Naive thymus-derived CD4-positive, alpha-beta T cell (primary cell): ENCODE measurements around the gene APOD. TPM values are rescaled to one million over a fixed set of nuclear protein-coding genes. Genes with fewer than 3 reads are reported as not detected.

ENCODE experiments used
- ATAC-seq: fragments of 150-1000 bp; cut with Tn5 transposase; 2 replicates; pipeline ENCODE4 v1.10.0; 2021; ENCODE audit warnings: mild to moderate bottlenecking, moderate library complexity
- CTCF ChIA-PET: fragments of 350-600 bp; sonication (Branson Sonifier 250); formaldehyde crosslinking; loops from one replicate; lab custom pipeline; 2021; ENCODE audit warnings: antibody characterized with exemption; lab: Charles Lee
- POLR2A ChIA-PET: fragments of 350-600 bp; sonication (Branson Sonifier 250); formaldehyde crosslinking; loops from one replicate; lab custom pipeline; 2021; ENCODE audit warnings: antibody characterized with exemption, inconsistent platforms; lab: Charles Lee
- DNase-seq, 9 donors: peaks; one replicate each; pipeline versions ENCODE4 v3.0.0 to v3.0.0-alpha.2; 2020 to 2022; ENCODE audit warnings: mixed read lengths in 1 of 9
- H3K27ac ChIP-seq: one replicate; pipeline ENCODE4 v1.7.0; 2013; ENCODE audit warnings: mild to moderate bottlenecking, low read depth, low read length, moderate library complexity
- H3K27me3 ChIP-seq, 2 donors: one replicate each; pipeline ENCODE4 v1.7.0; 2013; ENCODE audit warnings: low read length in 2 of 2, mild to moderate bottlenecking in 2 of 2, moderate library complexity in 2 of 2; ENCODE audit not compliant: control insufficient read depth in 2 of 2, insufficient read depth in 2 of 2
- H3K36me3 ChIP-seq, 3 experiments: 1 replicate in 2 of 3; 2 replicates in 1 of 3; pipeline ENCODE4 v1.7.0; 2013; ENCODE audit warnings: low read length in 3 of 3, mild to moderate bottlenecking in 3 of 3, moderate library complexity in 1 of 3; ENCODE audit not compliant: insufficient read depth in 3 of 3, control insufficient read depth in 2 of 3
- H3K4me1 ChIP-seq, 2 donors: one replicate each; pipeline ENCODE4 v1.7.0; 2013; ENCODE audit warnings: low read length in 2 of 2, mild to moderate bottlenecking in 2 of 2, moderate library complexity in 1 of 2; ENCODE audit not compliant: control insufficient read depth in 2 of 2, insufficient read depth in 2 of 2
- H3K4me3 ChIP-seq: 2 replicates; pipeline ENCODE4 v1.7.0; 2013; ENCODE audit warnings: mild to moderate bottlenecking, low read length
- H3K9me3 ChIP-seq, 3 experiments: 1 replicate in 2 of 3; 2 replicates in 1 of 3; pipeline ENCODE4 v1.7.0; 2013; ENCODE audit warnings: low read length in 3 of 3; ENCODE audit not compliant: control insufficient read depth in 2 of 3
- H3K27ac Mint-ChIP-seq, 9 donors: one replicate each; pipeline ENCODE4 v1.8.0; 2020 to 2022; ENCODE audit warnings: mixed read lengths in 9 of 9, mild to moderate bottlenecking in 8 of 9, moderate library complexity in 5 of 9, inconsistent platforms in 2 of 9
- H3K27me3 Mint-ChIP-seq, 5 donors: one replicate each; pipeline ENCODE4 v1.8.0; 2021 to 2022; ENCODE audit warnings: mixed read lengths in 5 of 5, mild to moderate bottlenecking in 1 of 5
- H3K36me3 Mint-ChIP-seq, 5 donors: one replicate each; pipeline ENCODE4 v1.8.0; 2020 to 2022; ENCODE audit warnings: mixed read lengths in 5 of 5, mild to moderate bottlenecking in 3 of 5, inconsistent platforms in 1 of 5
- H3K4me1 Mint-ChIP-seq, 7 donors: one replicate each; pipeline ENCODE4 v1.8.0; 2020 to 2022; ENCODE audit warnings: mixed read lengths in 7 of 7, mild to moderate bottlenecking in 3 of 7, inconsistent platforms in 1 of 7
- H3K4me3 Mint-ChIP-seq, 10 donors: one replicate each; pipeline ENCODE4 v1.8.0; 2020 to 2022; ENCODE audit warnings: mild to moderate bottlenecking in 10 of 10, mixed read lengths in 10 of 10, moderate library complexity in 6 of 10, inconsistent platforms in 2 of 10
- H3K9me3 Mint-ChIP-seq, 11 donors: one replicate each; pipeline ENCODE4 v1.8.0; 2020 to 2022; ENCODE audit warnings: mixed read lengths in 11 of 11, mild to moderate bottlenecking in 4 of 11, inconsistent platforms in 1 of 11, moderate library complexity in 1 of 11
- intact Hi-C, 2 donors: fragments of 100-400 bp; cut with micrococcal nuclease; formaldehyde crosslinking; loops; one replicate each; pipeline ENCODE4 v1.15.1; 2023
- polyA plus RNA-seq, 2 donors: library from polyadenylated mRNA; unstranded; fragments of 300-500 nt; fragmentation: Illumina TruSeq; gene quantifications; one replicate each; pipeline ENCODE4 v1.2.3, GENCODE V29; 2021
- total RNA-seq, 6 experiments: library from RNA in 5 of 6; stranded (reverse) in 5 of 6; gene quantifications; 1 replicate in 5 of 6; 2 replicates in 1 of 6; pipeline ENCODE4 v1.2.3 and lab custom pipeline; 2021 to 2026

Gene APOD
- total and polyA plus RNA-seq, 7 experiments from 2014 or later = 0.56 TPM; not detected in 6

DNA sequence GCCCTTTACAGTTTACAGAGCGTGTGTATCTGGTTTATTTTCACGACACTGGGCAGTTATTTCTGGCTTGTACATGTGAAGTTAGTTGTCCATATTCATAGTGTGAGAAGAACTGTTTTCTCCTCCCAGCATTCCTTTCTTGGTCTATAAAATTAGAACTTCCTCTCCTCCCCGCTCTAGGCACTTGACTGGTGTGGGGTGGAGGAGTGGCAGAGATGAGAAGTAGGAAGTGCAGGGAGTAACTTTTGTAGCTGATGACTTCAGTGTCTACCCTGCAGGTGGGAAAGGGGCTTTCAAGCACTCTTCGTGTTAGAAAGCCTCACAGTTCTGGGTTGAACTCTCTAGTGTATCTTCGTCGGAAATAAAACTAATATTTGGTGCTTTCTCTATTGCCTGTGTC is 13.4 kb downstream of the APOD start:
- Histone ChIP-seq H3K4me3 (no peak overlapping the region), H3K4me1 (no peaks in the 10 kb centered on the region), H3K27me3 (no peaks in the 10 kb centered on the region), H3K27ac (no peak overlapping the region), H3K36me3 (no peaks in the 10 kb centered on the region), H3K9me3 (no peaks in the 10 kb centered on the region)
- peak; percentile 38 for ATAC-seq
- ChIA-PET CTCF (no interaction called here), POLR2A (interaction anchor here (0.5 to 0.9 kb wide), 4 partner anchors 20 to 40 kb away, joined by 3 to 5 read pairs (median 3); no protein-coding TSS in a partner anchor)
- Mint-ChIP-seq H3K27ac (no peak overlapping the region), H3K4me3 (no peak overlapping the region), H3K36me3 (no peaks in the 10 kb centered on the region), H3K4me1 (peaks cover 9 to 15% (median 13%) of the 10 kb centered on the region in 7 donors), H3K27me3 (peaks cover 0 to 13% (median 0%) of the 10 kb centered on the region in 5 donors), H3K9me3 (no peaks in the 10 kb centered on the region)
- intact Hi-C loops = no loop called here
- no peak for DNase-seq

DNA sequence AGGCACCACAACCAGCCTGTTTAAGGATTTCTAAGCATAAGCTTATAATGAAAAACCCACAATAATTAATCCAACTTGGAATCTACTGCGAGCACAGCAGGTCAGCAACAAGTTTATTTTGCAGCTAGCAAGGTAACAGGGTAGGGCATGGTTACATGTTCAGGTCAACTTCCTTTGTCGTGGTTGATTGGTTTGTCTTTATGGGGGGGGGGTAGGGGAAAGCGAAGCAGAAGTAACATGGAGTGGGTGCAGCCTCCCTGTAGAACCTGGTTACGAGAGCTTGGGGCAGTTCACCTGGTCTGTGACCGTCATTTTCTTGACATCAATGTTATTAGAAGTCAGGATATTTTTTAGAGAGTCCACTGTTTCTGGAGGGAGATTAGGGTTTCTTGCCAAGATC is 15.1 kb downstream of the APOD start:
- H3K4me1 ChIP-seq = no peaks in the 10 kb centered on the region
- H3K9me3 ChIP-seq = no peaks in the 10 kb centered on the region
- POLR2A ChIA-PET = no interaction called here
- H3K4me1 Mint-ChIP-seq = peaks cover 9 to 15% (median 12%) of the 10 kb centered on the region in 7 donors
- no peak overlapping the region for H3K4me3 Mint-ChIP-seq
- no peaks in the 10 kb centered on the region for H3K36me3 ChIP-seq
- intact Hi-C loops = no loop called here
- ATAC-seq (no peak), DNase-seq (no peak)
- no peaks in the 10 kb centered on the region for H3K27me3 ChIP-seq
- H3K27ac Mint-ChIP-seq = peak overlapping the region in 1 of 9 donors; percentile 21
- peaks cover 0 to 9% (median 0%) of the 10 kb centered on the region in 5 donors for H3K27me3 Mint-ChIP-seq
- CTCF ChIA-PET = no interaction called here
- no peak overlapping the region for H3K4me3 ChIP-seq
- no peaks in the 10 kb centered on the region for H3K9me3 Mint-ChIP-seq
- no peak overlapping the region for H3K27ac ChIP-seq
- H3K36me3 Mint-ChIP-seq = no peaks in the 10 kb centered on the region

DNA sequence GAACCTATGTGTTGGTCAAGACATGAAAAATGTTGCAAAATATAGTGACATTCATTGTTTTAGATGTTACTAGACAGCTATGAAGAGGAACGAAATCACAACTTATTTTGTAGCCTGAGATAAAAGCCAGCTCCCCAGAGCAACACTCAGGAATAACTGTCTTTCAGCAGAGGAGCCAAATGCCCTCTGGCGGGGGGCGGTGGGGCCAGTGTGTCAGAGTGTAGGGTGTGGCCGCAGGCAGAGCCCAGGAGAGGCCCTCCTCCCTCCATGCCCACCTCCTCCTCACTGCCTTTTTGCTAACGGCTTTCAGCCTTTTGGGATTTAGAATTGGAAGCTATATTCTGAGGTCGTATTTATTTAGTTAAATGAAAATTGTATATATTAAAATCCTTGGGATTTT is 16.9 kb downstream of the APOD start:
- H3K4me3 Mint-ChIP-seq = no peak overlapping the region
- H3K27ac Mint-ChIP-seq = no peak overlapping the region
- no peaks in the 10 kb centered on the region for H3K9me3 Mint-ChIP-seq

DNA sequence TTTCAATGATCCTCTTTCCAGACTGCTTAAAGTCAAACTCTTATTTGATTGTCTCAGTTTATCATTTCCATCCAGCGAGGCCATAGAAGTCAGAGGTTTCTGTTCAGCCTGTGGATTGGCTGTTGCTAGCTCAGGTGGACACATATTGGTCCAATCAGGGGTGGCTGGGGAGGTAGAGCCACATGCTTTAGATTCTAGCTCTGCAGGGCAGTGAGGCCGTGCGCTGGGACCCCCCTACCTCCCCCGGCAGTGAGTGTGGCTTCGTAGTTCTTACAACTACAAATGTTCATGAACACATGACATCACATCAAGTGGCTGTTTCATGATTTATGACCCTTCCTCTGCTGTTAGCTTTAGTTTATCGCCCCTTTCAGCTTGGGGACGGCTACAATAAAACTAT is 18.0 kb downstream of the APOD start:
- ATAC-seq (no peak), DNase-seq (no peak)
- ChIA-PET CTCF (no interaction called here), POLR2A (no interaction called here)
- Mint-ChIP-seq H3K9me3 (no peaks in the 10 kb centered on the region), H3K27ac (no peak overlapping the region), H3K27me3 (peaks cover 0 to 9% (median 0%) of the 10 kb centered on the region in 5 donors), H3K4me3 (no peak overlapping the region), H3K4me1 (peaks cover 9 to 14% (median 12%) of the 10 kb centered on the region in 7 donors), H3K36me3 (no peaks in the 10 kb centered on the region)
- H3K27me3 ChIP-seq = no peaks in the 10 kb centered on the region
- H3K4me3 ChIP-seq = no peak overlapping the region
- no peaks in the 10 kb centered on the region for H3K9me3 ChIP-seq
- no peaks in the 10 kb centered on the region for H3K36me3 ChIP-seq
- intact Hi-C loops = no loop called here
- no peak overlapping the region for H3K27ac ChIP-seq
- H3K4me1 ChIP-seq = no peaks in the 10 kb centered on the region

More for the DNA sequence above, 16.9 kb downstream of the APOD start:
- Histone ChIP-seq H3K9me3 (no peaks in the 10 kb centered on the region), H3K4me1 (no peaks in the 10 kb centered on the region), H3K36me3 (no peaks in the 10 kb centered on the region), H3K27ac (no peak overlapping the region), H3K27me3 (no peaks in the 10 kb centered on the region), H3K4me3 (no peak overlapping the region)
- intact Hi-C loops = no loop called here
- H3K4me1 Mint-ChIP-seq = peaks cover 9 to 15% (median 12%) of the 10 kb centered on the region in 7 donors
- ATAC-seq (no peak), DNase-seq (no peak)
- CTCF ChIA-PET = interaction anchor here (0.6 to 1.0 kb wide), 4 partner anchors 11 to 284 kb away, joined by 3 to 6 read pairs (median 4); no protein-coding TSS in a partner anchor
- no peaks in the 10 kb centered on the region for H3K36me3 Mint-ChIP-seq
- POLR2A ChIA-PET = interaction anchor here (0.6 kb wide), 1 partner anchor 17 kb away, joined by 9 read pairs; no protein-coding TSS in a partner anchor
- peaks cover 0 to 9% (median 0%) of the 10 kb centered on the region in 5 donors for H3K27me3 Mint-ChIP-seq

DNA sequence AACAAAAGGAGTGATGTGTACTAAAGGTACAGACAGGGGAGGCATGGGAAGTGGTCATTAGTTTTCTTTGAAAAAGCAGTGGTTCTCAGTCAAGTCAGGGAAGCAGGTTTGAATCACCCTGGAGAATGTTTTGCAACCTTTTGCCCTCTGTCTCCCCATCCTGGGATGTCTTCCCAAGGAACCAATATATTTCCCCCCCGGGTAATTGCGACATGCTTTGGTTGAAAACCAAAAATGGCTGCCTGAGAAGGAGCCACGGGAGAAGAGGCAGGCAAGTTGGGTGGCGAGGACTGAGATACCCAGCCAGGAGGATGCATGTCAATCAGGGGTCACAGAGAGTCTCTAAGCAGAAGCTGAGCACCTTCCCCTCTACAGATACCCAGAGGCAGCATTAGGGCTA is 20.4 kb downstream of the APOD start:
- ATAC-seq (no peak), DNase-seq (no peak)
- peaks cover 0 to 6% of the 10 kb centered on the region in 2 donors for H3K4me1 ChIP-seq
- ChIA-PET POLR2A (interaction anchor here (1.4 kb wide), 1 partner anchor 9 kb away, joined by 3 read pairs; no protein-coding TSS in a partner anchor), CTCF (interaction anchor here (0.5 to 1.2 kb wide), 2 partner anchors 39 to 283 kb away, joined by 3 to 4 read pairs; no protein-coding TSS in a partner anchor)
- no peaks in the 10 kb centered on the region for H3K27me3 ChIP-seq
- intact Hi-C loops = no loop called here
- no peaks in the 10 kb centered on the region for H3K36me3 ChIP-seq
- no peak overlapping the region for H3K4me3 Mint-ChIP-seq
- H3K4me1 Mint-ChIP-seq = peaks cover 7 to 12% (median 11%) of the 10 kb centered on the region in 7 donors
- no peak overlapping the region for H3K4me3 ChIP-seq
- H3K27me3 Mint-ChIP-seq = peaks cover 0 to 9% (median 0%) of the 10 kb centered on the region in 5 donors
- H3K9me3 Mint-ChIP-seq = no peaks in the 10 kb centered on the region
- no peaks in the 10 kb centered on the region for H3K9me3 ChIP-seq
- H3K36me3 Mint-ChIP-seq = no peaks in the 10 kb centered on the region
- no peak overlapping the region for H3K27ac ChIP-seq
- peak overlapping the region in 1 of 9 donors; percentile 5 for H3K27ac Mint-ChIP-seq

DNA sequence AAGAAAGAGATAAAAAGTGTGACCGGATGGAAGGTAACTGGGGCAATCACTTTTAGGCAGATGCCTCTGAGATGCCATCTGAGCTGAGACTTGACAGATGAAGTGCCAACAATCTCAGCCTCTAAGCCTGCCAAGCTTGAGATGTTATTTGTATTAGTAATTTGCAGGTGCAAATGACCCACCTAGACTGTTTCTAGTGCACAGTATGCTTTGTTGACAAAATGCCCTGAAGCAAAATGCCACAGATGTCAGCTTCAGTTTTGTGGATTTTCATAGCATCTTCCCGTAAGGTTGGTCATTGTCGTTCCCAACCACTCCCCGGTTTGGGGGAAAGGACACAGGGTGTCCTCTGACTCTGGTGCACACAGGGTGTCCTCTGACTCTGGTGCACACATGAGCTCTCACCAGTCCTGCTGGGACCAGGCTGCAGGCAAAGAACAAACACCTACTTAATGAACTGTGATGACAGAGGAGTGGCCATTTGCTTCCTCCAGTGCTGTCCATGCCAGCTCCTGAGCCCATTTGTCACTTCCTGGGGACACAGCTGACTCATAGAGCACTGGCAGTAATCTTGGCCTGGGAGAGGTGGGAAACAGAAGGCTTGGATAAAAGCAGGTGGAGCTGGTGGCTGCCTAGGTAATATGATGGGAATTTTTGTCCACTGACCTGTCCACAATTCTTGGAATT is 23.9 kb downstream of the APOD start:
- Mint-ChIP-seq H3K9me3 (no peaks in the 10 kb centered on the region), H3K27me3 (peaks cover 0 to 3% (median 0%) of the 10 kb centered on the region in 5 donors), H3K36me3 (no peaks in the 10 kb centered on the region), H3K27ac (peak overlapping the region in 1 of 9 donors; percentile 14), H3K4me3 (no peak overlapping the region), H3K4me1 (peaks cover 16 to 36% (median 30%) of the 10 kb centered on the region in 7 donors)
- H3K27ac ChIP-seq = no peak overlapping the region
- ChIA-PET CTCF (interaction anchor here (0.7 to 1.3 kb wide), 4 partner anchors 10 to 571 kb away, joined by 3 to 6 read pairs (median 4); no protein-coding TSS in a partner anchor), POLR2A (interaction anchor here (0.7 to 0.8 kb wide), 2 partner anchors 9 to 18 kb away, joined by 3 read pairs; no protein-coding TSS in a partner anchor)
- H3K9me3 ChIP-seq = no peaks in the 10 kb centered on the region
- H3K36me3 ChIP-seq = no peaks in the 10 kb centered on the region
- DNase-seq = no peak
- no peak overlapping the region for H3K4me3 ChIP-seq
- intact Hi-C loops = loop anchor here (2.0 to 5.0 kb wide), 3 partner anchors 52 to 97 kb away; no protein-coding TSS in a partner anchor
- no peaks in the 10 kb centered on the region for H3K27me3 ChIP-seq
- ATAC-seq = no peak
- H3K4me1 ChIP-seq = peaks cover 0 to 29% of the 10 kb centered on the region in 2 donors
